K562 (cell line): ENCODE results near the gene HDAC7. TPM values are rescaled to one million over a fixed set of nuclear protein-coding genes. Genes with fewer than 3 reads are reported as not detected.

ENCODE experiments used
- E4F1 ChIP-seq: fragments of 250-450 bp; sonication (Bioruptor Pico); IDR thresholded peaks from 2 replicates; pipeline ENCODE4 v1.5.0; 2021; ENCODE audit warnings: mild to moderate bottlenecking, borderline replicate concordance
- ELK3 ChIP-seq: fragments of 450-650 bp; formaldehyde crosslinking; IDR thresholded peaks from 2 replicates; pipeline ENCODE4 v1.4.0; 2020; ENCODE audit warnings: mild to moderate bottlenecking
- ILK ChIP-seq: fragments of 450-650 bp; IDR thresholded peaks from 2 replicates; pipeline ENCODE4 v1.6.1; 2016; ENCODE audit warnings: missing genetic modification characterization, low read depth, mild to moderate bottlenecking, missing compliant biosample characterization, moderate library complexity, borderline replicate concordance
- KLF6 ChIP-seq: fragments of 250-450 bp; sonication (Bioruptor Pico); IDR thresholded peaks from 2 replicates; pipeline ENCODE4 v1.4.0; 2020; ENCODE audit warnings: mild to moderate bottlenecking, moderate library complexity, borderline replicate concordance
- L3MBTL2 ChIP-seq: fragments of 450-650 bp; IDR thresholded peaks from 2 replicates; pipeline ENCODE4 v1.6.1; 2016; ENCODE audit warnings: mild to moderate bottlenecking, moderate library complexity
- MCM2 ChIP-seq: fragments of 450-650 bp; IDR thresholded peaks from 2 replicates; pipeline ENCODE4 v1.6.1; 2017; ENCODE audit warnings: low read depth, mild to moderate bottlenecking
- MEF2A ChIP-seq: IDR thresholded peaks from 2 replicates; pipeline ENCODE4 v1.6.1; 2011; ENCODE audit warnings: low read depth, mild to moderate bottlenecking, low read length, moderate library complexity; ENCODE audit not compliant: control insufficient read depth
- MEF2D ChIP-seq: conservative IDR thresholded peaks from 2 replicates; pipeline ENCODE4 v1.6.1; 2016; ENCODE audit warnings: low read depth, missing genetic modification characterization, missing compliant biosample characterization
- MYNN ChIP-seq, 2 experiments: sonication (generic); formaldehyde crosslinking in 1 of 2; IDR thresholded peaks; 2 replicates each; pipeline versions ENCODE4 v1.5.0 to v1.6.1; 2016 to 2020; ENCODE audit warnings: antibody characterized with exemption in 1 of 2, missing genetic modification reagents in 1 of 2
- PPARD ChIP-seq: fragments of 250-450 bp; sonication (Bioruptor Pico); IDR thresholded peaks from 2 replicates; pipeline ENCODE4 v1.8.0; 2022; ENCODE audit warnings: inconsistent platforms, mild to moderate bottlenecking, moderate library complexity
- RHOXF2B ChIP-seq: fragments of 250-450 bp; sonication (Bioruptor Pico); conservative IDR thresholded peaks from 2 replicates; pipeline ENCODE4 v1.5.1; 2021
- SPI1 ChIP-seq: IDR thresholded peaks from 2 replicates; pipeline ENCODE4 v1.6.1; 2011; ENCODE audit warnings: low read depth, low read length, control low read depth, borderline replicate concordance
- TAF7 ChIP-seq: fragments of 450-650 bp; IDR thresholded peaks from 2 replicates; pipeline ENCODE4 v1.6.1; 2016; ENCODE audit warnings: missing genetic modification characterization, missing compliant biosample characterization
- U2AF2 ChIP-seq: fragments of 200-400 bp; formaldehyde crosslinking; optimal IDR thresholded peaks from 2 replicates; pipeline ENCODE3; 2017; ENCODE audit warnings: low read depth, mild to moderate bottlenecking, low read length
- ZNF253 ChIP-seq: fragments of 250-450 bp; sonication (Bioruptor Pico); conservative IDR thresholded peaks from 2 replicates; pipeline ENCODE4 v1.6.1; 2021; ENCODE audit warnings: mild to moderate bottlenecking
- ZNF449 ChIP-seq: fragments of 250-450 bp; sonication (Bioruptor Pico); IDR thresholded peaks from 2 replicates; pipeline ENCODE4 v1.8.0; 2022; ENCODE audit warnings: moderate library complexity, mild to moderate bottlenecking, inconsistent platforms
- ZNF586 ChIP-seq: fragments of 450-650 bp; formaldehyde crosslinking; conservative IDR thresholded peaks from 2 replicates; pipeline ENCODE4 v1.4.0; 2020; ENCODE audit warnings: mild to moderate bottlenecking, moderate library complexity
- ZSCAN32 ChIP-seq: fragments of 450-650 bp; formaldehyde crosslinking; IDR thresholded peaks from 2 replicates; pipeline ENCODE4 v1.4.0; 2020; ENCODE audit warnings: mild to moderate bottlenecking, moderate library complexity
- polyA plus RNA-seq, 8 experiments: library from polyadenylated mRNA; depleted of rRNA in 4 of 8; stranded (reverse) in 5 of 8; unstranded in 3 of 8; fragments of >200 nt; fragmentation: Nextera tagmentation in 2 of 8; fragmentation: Illumina TruSeq in 1 of 8; extraction: Ambion mirVana in 2 of 8; extraction: Trizol in 1 of 8; gene quantifications; 2 replicates each; pipeline versions ENCODE4 v1.2.1 to v1.2.3, GENCODE V29; 2011 to 2014; ENCODE audit warnings: inconsistent platforms in 1 of 8, missing spikeins in 1 of 8
- total RNA-seq, 7 experiments: library from RNA; depleted of rRNA in 6 of 7; stranded (reverse); fragments of >200 nt in 6 of 7; fragmentation: Illumina TruSeq in 2 of 7; extraction: Trizol in 2 of 7; gene quantifications; 2 replicates each; pipeline versions ENCODE4 v1.2.1 to v1.2.3, GENCODE V29; 2011 to 2021; ENCODE audit warnings: low replicate concordance in 1 of 7
- TF ChIP-seq, protein P1 (sequence below): fragments of 250-450 bp; sonication (Bioruptor Pico); IDR thresholded peaks from 2 replicates; pipeline ENCODE4 v1.8.0; 2022; ENCODE audit warnings: inconsistent platforms, mild to moderate bottlenecking, moderate library complexity, borderline replicate concordance
- TF ChIP-seq, protein P2 (sequence below): fragments of 450-650 bp; formaldehyde crosslinking; IDR thresholded peaks from 2 replicates; pipeline ENCODE4 v1.4.0; 2020; ENCODE audit warnings: mild to moderate bottlenecking, moderate library complexity

HDAC7 gene
- total and polyA plus RNA-seq, 9 of the 15 experiments (the other 6 are each of a cell fraction or from before 2014, with no cell fraction given): 2.5 to 129 (median 31.1) TPM

DNA sequence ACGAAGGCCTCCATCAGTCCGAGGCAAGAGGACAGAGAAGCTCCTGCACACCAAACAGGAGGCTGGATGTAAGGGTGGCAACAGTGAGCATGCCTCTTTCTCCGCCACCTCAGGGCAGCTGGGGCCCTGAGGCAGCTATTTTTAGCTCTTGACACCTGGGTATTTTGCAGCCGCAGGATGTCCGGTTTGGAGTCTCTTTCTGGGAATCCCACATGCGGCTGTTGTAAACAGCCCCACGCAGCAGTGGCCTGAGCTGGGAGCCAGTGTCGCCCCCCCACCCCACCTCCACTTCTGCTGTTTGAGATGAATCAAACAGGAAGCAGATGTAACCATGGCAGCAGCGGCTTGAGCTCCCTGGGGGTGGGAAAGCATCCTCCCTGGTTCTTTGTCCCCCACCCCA, 11.7 kb downstream of the HDAC7 start (continued):
- TF ChIP-seq MYNN (IDR thresholded peaks at IDR 0.05): no peak
- no peak for TF ChIP-seq MYNN (CRISPR knock-in tag; IDR thresholded peaks at IDR 0.05)
- no peak for TF ChIP-seq ZNF253 (CRISPR knock-in tag)
- TF ChIP-seq MCM2: no peak
- TF ChIP-seq ELK3 (CRISPR knock-in tag): no peak
- TF ChIP-seq, protein P1, sequence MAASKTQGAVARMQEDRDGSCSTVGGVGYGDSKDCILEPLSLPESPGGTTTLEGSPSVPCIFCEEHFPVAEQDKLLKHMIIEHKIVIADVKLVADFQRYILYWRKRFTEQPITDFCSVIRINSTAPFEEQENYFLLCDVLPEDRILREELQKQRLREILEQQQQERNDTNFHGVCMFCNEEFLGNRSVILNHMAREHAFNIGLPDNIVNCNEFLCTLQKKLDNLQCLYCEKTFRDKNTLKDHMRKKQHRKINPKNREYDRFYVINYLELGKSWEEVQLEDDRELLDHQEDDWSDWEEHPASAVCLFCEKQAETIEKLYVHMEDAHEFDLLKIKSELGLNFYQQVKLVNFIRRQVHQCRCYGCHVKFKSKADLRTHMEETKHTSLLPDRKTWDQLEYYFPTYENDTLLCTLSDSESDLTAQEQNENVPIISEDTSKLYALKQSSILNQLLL (CRISPR knock-in tag): no peak
- TF ChIP-seq SPI1: no peak
- TF ChIP-seq PPARD (CRISPR knock-in tag): no peak
- no peak for TF ChIP-seq TAF7 (tag)
- no peak for TF ChIP-seq ZSCAN32 (CRISPR knock-in tag)
- peak; percentile 73; the same call in 1 of the 2 replicates for TF ChIP-seq MEF2A
- TF ChIP-seq KLF6 (CRISPR knock-in tag): no peak
- no peak for TF ChIP-seq ZNF586
- TF ChIP-seq ILK (tag): no peak
- TF ChIP-seq, protein P2, sequence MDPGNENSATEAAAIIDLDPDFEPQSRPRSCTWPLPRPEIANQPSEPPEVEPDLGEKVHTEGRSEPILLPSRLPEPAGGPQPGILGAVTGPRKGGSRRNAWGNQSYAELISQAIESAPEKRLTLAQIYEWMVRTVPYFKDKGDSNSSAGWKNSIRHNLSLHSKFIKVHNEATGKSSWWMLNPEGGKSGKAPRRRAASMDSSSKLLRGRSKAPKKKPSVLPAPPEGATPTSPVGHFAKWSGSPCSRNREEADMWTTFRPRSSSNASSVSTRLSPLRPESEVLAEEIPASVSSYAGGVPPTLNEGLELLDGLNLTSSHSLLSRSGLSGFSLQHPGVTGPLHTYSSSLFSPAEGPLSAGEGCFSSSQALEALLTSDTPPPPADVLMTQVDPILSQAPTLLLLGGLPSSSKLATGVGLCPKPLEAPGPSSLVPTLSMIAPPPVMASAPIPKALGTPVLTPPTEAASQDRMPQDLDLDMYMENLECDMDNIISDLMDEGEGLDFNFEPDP (CRISPR knock-in tag): no peak
- TF ChIP-seq E4F1 (CRISPR knock-in tag): no peak
- no peak for TF ChIP-seq L3MBTL2
- no peak for TF ChIP-seq U2AF2
- no peak for TF ChIP-seq ZNF449 (CRISPR knock-in tag)
- 0 out of 2 replicates have a peak, but pooled peaks have one; percentile 51 for TF ChIP-seq MEF2D (tag)
- TF ChIP-seq RHOXF2B (CRISPR knock-in tag): no peak
